PC-9 (cell line): ENCODE results near the gene MPDU1. TPM values are rescaled to one million over a fixed set of nuclear protein-coding genes. Genes with fewer than 3 reads are reported as not detected.

ENCODE experiments used
- BruUV-seq: library from RNA; stranded (reverse); fragments of 400-500 nt; replicated peaks from 2 replicates; lab custom pipeline; 2021; lab: Mats Ljungman, UMichigan
- CTCF ChIA-PET: fragments of 300-600 bp; sonication (Branson Sonifier 250); formaldehyde crosslinking; loops from one replicate; lab custom pipeline; 2022; ENCODE audit warnings: antibody characterized with exemption; lab: Charles Lee
- POLR2A ChIA-PET: fragments of 300-600 bp; sonication (Branson Sonifier 250); formaldehyde crosslinking; loops from one replicate; lab custom pipeline; 2022; ENCODE audit warnings: antibody characterized with exemption; ENCODE audit not compliant: unreplicated experiment; lab: Charles Lee
- DNase-seq, 2 experiments: peaks; one replicate each; pipeline versions ENCODE4 v3.0.0 to v3.0.0-alpha.2; 2015 to 2022; ENCODE audit warnings: mixed read lengths in 1 of 2
- H2AFZ ChIP-seq: fragments of 200-600 bp; sonication (generic); 2 replicates; pipeline ENCODE4 v1.8.1; 2017; ENCODE audit warnings: antibody characterized with exemption
- H3F3A ChIP-seq: fragments of 200-600 bp; sonication (generic); 2 replicates; pipeline ENCODE4 v1.8.1; 2017; ENCODE audit warnings: antibody characterized with exemption, mild to moderate bottlenecking, low read depth; ENCODE audit not compliant: insufficient read depth
- H3K27ac ChIP-seq: fragments of 200-600 bp; sonication (generic); 2 replicates; pipeline ENCODE4 v1.6.1; 2016; ENCODE audit warnings: mixed run types
- H3K27me3 ChIP-seq: fragments of 200-600 bp; sonication (generic); 2 replicates; pipeline ENCODE4 v1.6.1; 2016; ENCODE audit warnings: low read depth, mixed run types; ENCODE audit not compliant: insufficient read depth
- H3K36me3 ChIP-seq: fragments of 200-600 bp; sonication (generic); 2 replicates; pipeline ENCODE4 v1.6.1; 2016; ENCODE audit warnings: low read depth, mixed run types
- H3K4me1 ChIP-seq: fragments of 200-600 bp; sonication (generic); replicated peaks from 2 replicates; pipeline ENCODE4 v1.6.1; 2016; ENCODE audit warnings: mixed run types; ENCODE audit not compliant: insufficient read depth
- H3K4me2 ChIP-seq: fragments of 200-600 bp; sonication (generic); 2 replicates; pipeline ENCODE4 v1.6.1; 2017; ENCODE audit warnings: mixed run types
- H3K4me3 ChIP-seq: fragments of 200-600 bp; sonication (generic); 2 replicates; pipeline ENCODE4 v1.6.1; 2016; ENCODE audit warnings: mixed run types
- H3K79me2 ChIP-seq: fragments of 200-600 bp; sonication (generic); 2 replicates; pipeline ENCODE4 v1.6.1; 2017; ENCODE audit warnings: low read depth, mixed run types
- H3K9me2 ChIP-seq: fragments of 200-600 bp; sonication (generic); 2 replicates; pipeline ENCODE4 v1.8.1; 2017; ENCODE audit warnings: mild to moderate bottlenecking; ENCODE audit not compliant: insufficient read depth
- H3K9me3 ChIP-seq: fragments of 200-600 bp; sonication (generic); 2 replicates; pipeline ENCODE4 v1.8.1; 2016; ENCODE audit warnings: low read depth; ENCODE audit not compliant: insufficient read depth
- H4K20me1 ChIP-seq: fragments of 200-600 bp; sonication (generic); 2 replicates; pipeline ENCODE4 v1.8.1; 2017; ENCODE audit not compliant: insufficient read depth
- EZH2 ChIP-seq: fragments of 200-600 bp; sonication (generic); IDR thresholded peaks from 2 replicates; pipeline ENCODE4 v1.8.0; 2017; ENCODE audit warnings: antibody characterized with exemption, low read depth
- intact Hi-C: fragments of 100-400 bp; cut with micrococcal nuclease; formaldehyde crosslinking; loops from one replicate; pipeline ENCODE4 v1.10.0; 2022; ENCODE audit not compliant: unreplicated experiment
- total RNA-seq: library from RNA; stranded (reverse); gene quantifications from 2 replicates; pipeline ENCODE4 v1.2.3, GENCODE V29; 2021
- TF ChIP-seq, protein P1 (sequence below): fragments of 200-600 bp; sonication (generic); conservative IDR thresholded peaks from 2 replicates; pipeline ENCODE4 v1.6.1; 2017; ENCODE audit warnings: mixed run types, antibody characterized with exemption, mild to moderate bottlenecking, moderate library complexity

Gene MPDU1
- total RNA-seq, 1 experiment from 2014 or later, result 44.2 TPM

DNA sequence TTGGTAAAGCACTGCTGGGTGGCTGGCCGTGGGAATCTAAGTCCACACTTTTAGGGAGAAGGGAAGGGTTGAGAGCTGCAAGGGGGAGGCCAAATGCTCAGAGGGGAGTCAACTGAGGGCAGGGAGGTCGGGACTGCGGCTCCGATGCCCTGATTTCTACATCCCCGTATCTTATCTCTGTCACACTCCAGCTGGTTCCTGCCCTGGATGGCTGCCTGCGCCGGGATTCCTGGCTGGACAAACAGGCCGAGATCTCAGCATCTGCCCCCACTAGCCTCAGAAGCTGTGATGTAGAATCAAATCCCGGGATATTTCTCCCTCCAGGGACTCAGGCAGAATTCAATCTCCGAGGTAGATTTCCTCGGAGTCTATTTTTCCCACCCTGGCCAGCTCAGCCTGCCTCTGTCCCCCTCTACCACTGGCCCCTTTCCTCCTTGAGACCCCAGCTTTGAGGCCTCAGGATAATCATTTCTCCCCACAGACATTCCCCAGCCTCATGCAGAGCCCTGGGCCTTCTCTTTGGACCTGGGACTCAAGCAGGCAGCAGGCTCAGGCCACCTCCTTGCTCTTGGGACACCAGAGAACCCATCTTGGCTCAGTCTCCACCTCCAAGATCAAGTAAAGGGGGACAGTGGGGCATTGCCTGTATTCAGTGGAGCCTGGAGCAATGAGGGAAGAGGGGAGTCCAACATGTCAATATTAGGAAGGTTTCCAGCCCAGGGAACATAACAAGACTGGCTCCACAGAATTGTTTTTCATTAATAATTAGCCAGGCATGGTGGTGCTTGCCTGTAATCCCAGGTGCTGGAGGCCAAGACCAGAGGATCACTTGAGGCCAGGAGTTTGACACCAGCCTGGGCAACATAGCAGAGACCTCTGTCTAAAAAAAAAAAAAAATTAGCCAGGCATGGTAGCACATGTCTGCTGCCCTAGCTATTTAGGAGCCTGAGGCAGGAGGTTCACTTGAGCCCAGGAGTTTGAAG lies 48.0 kb downstream of the MPDU1 start:
- Histone ChIP-seq H4K20me1 (no peaks in the 10 kb centered on the region), H3K9me3 (no peaks in the 10 kb centered on the region), H3K27me3 (no peaks in the 10 kb centered on the region), H3K27ac (no peak overlapping the region), H3K4me2 (no peak overlapping the region), H2AFZ (no peak overlapping the region), H3K4me3 (no peak overlapping the region), H3K36me3 (no peaks in the 10 kb centered on the region), H3K9me2 (no peaks in the 10 kb centered on the region), H3F3A (no peaks in the 10 kb centered on the region), H3K79me2 (no peaks in the 10 kb centered on the region), H3K4me1 (peaks cover 1% of the 10 kb centered on the region; the same call in 1 of the 2 replicates)
- POLR2A ChIA-PET, result no interaction called here
- no TSS peak for BruUV-seq
- TF ChIP-seq, protein P1, sequence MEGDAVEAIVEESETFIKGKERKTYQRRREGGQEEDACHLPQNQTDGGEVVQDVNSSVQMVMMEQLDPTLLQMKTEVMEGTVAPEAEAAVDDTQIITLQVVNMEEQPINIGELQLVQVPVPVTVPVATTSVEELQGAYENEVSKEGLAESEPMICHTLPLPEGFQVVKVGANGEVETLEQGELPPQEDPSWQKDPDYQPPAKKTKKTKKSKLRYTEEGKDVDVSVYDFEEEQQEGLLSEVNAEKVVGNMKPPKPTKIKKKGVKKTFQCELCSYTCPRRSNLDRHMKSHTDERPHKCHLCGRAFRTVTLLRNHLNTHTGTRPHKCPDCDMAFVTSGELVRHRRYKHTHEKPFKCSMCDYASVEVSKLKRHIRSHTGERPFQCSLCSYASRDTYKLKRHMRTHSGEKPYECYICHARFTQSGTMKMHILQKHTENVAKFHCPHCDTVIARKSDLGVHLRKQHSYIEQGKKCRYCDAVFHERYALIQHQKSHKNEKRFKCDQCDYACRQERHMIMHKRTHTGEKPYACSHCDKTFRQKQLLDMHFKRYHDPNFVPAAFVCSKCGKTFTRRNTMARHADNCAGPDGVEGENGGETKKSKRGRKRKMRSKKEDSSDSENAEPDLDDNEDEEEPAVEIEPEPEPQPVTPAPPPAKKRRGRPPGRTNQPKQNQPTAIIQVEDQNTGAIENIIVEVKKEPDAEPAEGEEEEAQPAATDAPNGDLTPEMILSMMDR, result no peak
- no peak for TF ChIP-seq EZH2
- no peak for DNase-seq
- CTCF ChIA-PET, result interaction anchor here (1.2 kb wide), 2 partner anchors 56 to 586 kb away, joined by 3 to 8 read pairs; partner anchors contain the start of genes TP53 and WRAP53
- intact Hi-C loops, result loop anchor here (5.0 kb wide), 1 partner anchor 56 kb away; the partner anchor contains the start of genes TP53 and WRAP53

DNA sequence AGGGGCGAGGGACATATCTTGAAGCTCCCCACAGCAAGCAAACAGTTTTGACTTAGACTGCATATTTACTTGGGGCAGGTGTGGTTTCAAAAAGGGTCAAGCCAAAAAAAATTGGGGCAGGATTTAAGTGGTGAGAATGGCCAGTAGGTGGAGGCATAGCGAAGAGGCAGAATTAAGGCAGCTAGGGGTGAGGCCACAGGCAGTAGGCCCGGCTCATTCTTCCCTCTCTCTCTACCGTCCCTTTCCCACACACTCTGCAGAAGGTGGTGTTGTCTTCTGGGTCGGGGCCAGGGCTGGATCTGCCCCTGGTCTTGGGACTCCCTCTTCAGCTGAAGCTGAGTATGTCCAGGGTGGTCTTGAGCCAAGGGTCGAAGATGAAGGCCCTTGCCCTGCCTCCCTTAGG lies 48.8 kb downstream of the MPDU1 start:
- H3K4me2 ChIP-seq, result no peak overlapping the region
- H3K79me2 ChIP-seq, result no peaks in the 10 kb centered on the region
- BruUV-seq, result no TSS peak
- H3F3A ChIP-seq, result no peaks in the 10 kb centered on the region
- H3K9me2 ChIP-seq, result no peaks in the 10 kb centered on the region
- intact Hi-C loops, result loop anchor here (5.0 kb wide), 1 partner anchor 55 kb away; the partner anchor contains the start of genes TP53 and WRAP53
- no peaks in the 10 kb centered on the region for H3K27me3 ChIP-seq
- peak in 1 of 2 experiments; percentile 38 for DNase-seq
- POLR2A ChIA-PET, result interaction anchor here (0.6 kb wide), 1 partner anchor 55 kb away, joined by 3 read pairs; the partner anchor contains the start of gene TP53
- no peak overlapping the region for H3K4me3 ChIP-seq
- CTCF ChIA-PET, result interaction anchor here (0.6 to 1.2 kb wide), 5 partner anchors 20 to 587 kb away, joined by 3 to 15 read pairs (median 3); partner anchors contain the start of genes TP53 and WRAP53
- TF ChIP-seq EZH2, result no peak
- TF ChIP-seq, protein P1, result peak; percentile 54; the same call in 1 of the 2 replicates
- no peak overlapping the region for H2AFZ ChIP-seq
- no peaks in the 10 kb centered on the region for H3K9me3 ChIP-seq
- no peaks in the 10 kb centered on the region for H3K4me1 ChIP-seq
- H4K20me1 ChIP-seq, result no peaks in the 10 kb centered on the region
- H3K27ac ChIP-seq, result no peak overlapping the region
- H3K36me3 ChIP-seq, result no peaks in the 10 kb centered on the region

DNA sequence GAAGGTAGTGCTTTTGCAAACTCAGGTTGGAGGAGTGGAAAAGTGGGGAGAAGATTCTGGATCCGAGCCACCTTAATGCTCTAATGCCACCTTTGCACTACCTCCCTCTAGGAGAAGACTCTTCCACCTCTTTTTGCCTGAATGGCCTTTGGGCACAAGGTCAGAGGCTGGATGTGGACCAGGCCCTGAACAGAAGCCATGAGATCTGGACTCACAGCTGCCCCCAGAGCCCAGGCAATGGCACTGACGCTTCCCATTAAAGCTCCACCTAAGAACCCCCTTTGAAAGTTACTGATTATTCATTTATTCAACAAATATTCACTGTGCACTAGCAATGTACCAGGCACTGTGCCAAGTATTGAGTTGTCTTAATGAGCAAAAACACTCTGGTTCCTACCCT lies 49.4 kb downstream of the MPDU1 start:
- Histone ChIP-seq H3K36me3 (no peaks in the 10 kb centered on the region), H3K9me2 (no peaks in the 10 kb centered on the region), H3K4me2 (no peak overlapping the region), H3K27me3 (no peaks in the 10 kb centered on the region), H3K27ac (no peak overlapping the region), H3K79me2 (no peaks in the 10 kb centered on the region), H4K20me1 (no peaks in the 10 kb centered on the region), H3K4me1 (no peaks in the 10 kb centered on the region), H3F3A (no peaks in the 10 kb centered on the region), H3K9me3 (no peaks in the 10 kb centered on the region), H2AFZ (no peak overlapping the region), H3K4me3 (no peak overlapping the region)
- DNase-seq, result no peak
- no TSS peak for BruUV-seq
- no peak for TF ChIP-seq EZH2
- POLR2A ChIA-PET, result interaction anchor here (0.6 kb wide), 2 partner anchors 54 to 1192 kb away, joined by 3 to 4 read pairs; partner anchors contain the start of gene TP53
- intact Hi-C loops, result loop anchor here (5.0 kb wide), 1 partner anchor 54 kb away; the partner anchor contains the start of genes TP53 and WRAP53
- CTCF ChIA-PET, result interaction anchor here (0.6 to 1.2 kb wide), 5 partner anchors 20 to 587 kb away, joined by 3 to 15 read pairs (median 3); partner anchors contain the start of genes TP53 and WRAP53
